Measurements from ENCODE around the gene PHACTR1. TPM values are rescaled to one million over a fixed set of nuclear protein-coding genes. Genes with fewer than 3 reads are reported as not detected.
"Not testable (repeated sequence)": the region's sequence is repeated elsewhere in the genome, so short reads cannot be mapped to it uniquely, and the experiment has no call there.

PHACTR1 gene
- 1.0 and 1.1 TPM in 2 replicates for total RNA-seq

GRCh38 chr6:12716298-12716916 lies at the start of gene PHACTR1:
TSS of gene PHACTR1 (plus strand) at chr6:12716767.
- no peak for DNase-seq (ENCODE audit: low read depth in 2 of 2)

- no peak for DNase-seq (ENCODE audit: low read depth in 2 of 2)
These were observed 49.7 kb upstream of the PHACTR1 start for GRCh38 chr6:12666886-12667285.

DNA sequence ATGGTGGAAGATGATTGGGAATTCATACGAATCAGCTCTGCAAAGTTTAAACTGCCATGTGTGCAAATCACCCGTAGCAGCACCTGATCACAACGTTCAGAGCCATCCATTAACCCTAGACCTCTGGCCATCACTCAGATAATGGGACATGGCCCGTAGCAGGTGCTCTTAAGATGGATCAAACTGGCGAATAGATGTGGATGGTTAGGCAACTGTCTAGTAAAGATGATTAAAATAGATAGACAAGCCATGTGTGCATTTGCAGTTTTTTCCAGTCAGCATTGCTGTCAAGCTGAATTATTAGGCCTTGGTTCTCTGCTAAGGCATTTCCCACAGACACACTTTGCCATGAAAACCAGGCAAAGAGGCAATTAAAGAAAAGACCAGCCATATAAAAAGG lies 40.6 kb upstream of the PHACTR1 start:
- no peak for DNase-seq (ENCODE audit: low read depth in 2 of 2)

GRCh38 chr6:12679341-12679740 lies 37.2 kb upstream of the PHACTR1 start:
- no peak for DNase-seq (ENCODE audit: low read depth in 2 of 2)

GRCh38 chr6:12693122-12693521 lies 23.4 kb upstream of the PHACTR1 start:
- no peak for DNase-seq (ENCODE audit: low read depth in 2 of 2)

DNA sequence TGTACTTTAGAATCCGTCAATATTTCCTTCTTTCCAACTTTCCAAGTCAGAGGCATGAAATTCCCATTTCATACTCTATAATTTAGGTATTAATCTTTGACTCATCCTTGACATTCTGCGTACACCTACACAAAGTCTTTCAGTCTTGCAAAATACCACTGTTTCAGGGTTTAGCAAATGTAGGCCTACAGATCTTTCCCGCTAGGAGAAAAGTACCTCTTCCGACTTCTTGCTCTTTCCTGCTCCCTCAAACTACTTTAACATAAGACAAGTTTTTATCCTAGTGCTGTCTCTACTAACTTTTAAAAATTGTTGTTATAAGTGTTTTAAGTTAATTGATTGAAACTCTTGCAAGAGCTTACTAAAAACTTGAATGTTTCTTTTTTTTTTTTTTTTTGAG lies 18.3 kb upstream of the PHACTR1 start:
- no peak for DNase-seq (ENCODE audit: low read depth in 2 of 2)

GRCh38 chr6:12704946-12705345 lies 11.6 kb upstream of the PHACTR1 start:
- DNase-seq (ENCODE audit: low read depth in 2 of 2): no peak

- no peak for DNase-seq (ENCODE audit: low read depth in 2 of 2)
These were observed 7.5 kb upstream of the PHACTR1 start for GRCh38 chr6:12709116-12709515.

GRCh38 chr6:12709556-12710232 lies 6.9 kb upstream of the PHACTR1 start:
- no peak for DNase-seq (ENCODE audit: low read depth in 2 of 2)

DNA sequence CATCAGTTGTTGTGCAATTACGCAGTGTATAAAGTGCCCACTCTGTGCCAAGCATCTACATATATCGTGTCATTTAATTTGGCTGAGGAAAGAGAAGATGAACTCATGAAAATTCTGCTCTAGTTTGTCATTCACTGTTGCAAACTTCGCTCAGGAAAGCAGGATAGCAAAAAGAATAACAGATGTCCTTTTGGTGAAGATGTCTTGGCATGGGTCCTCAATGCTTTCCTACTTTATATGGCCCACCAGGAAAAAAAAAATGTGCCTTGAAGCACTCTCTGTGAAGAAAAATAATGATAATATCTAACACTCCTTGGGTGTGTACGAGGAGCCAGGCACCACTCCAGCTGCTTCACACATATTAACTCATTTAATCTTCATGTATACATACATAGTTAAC lies 5.6 kb upstream of the PHACTR1 start:
- DNase-seq (ENCODE audit: low read depth in 2 of 2): no peak

- DNase-seq (ENCODE audit: low read depth in 2 of 2): no peak
These were observed 2.5 kb upstream of the PHACTR1 start for GRCh38 chr6:12714022-12714421.

- no peak for DNase-seq (ENCODE audit: low read depth in 2 of 2)
These were observed 1.1 kb upstream of the PHACTR1 start for GRCh38 chr6:12715437-12715836.

- DNase-seq (ENCODE audit: low read depth in 2 of 2): no peak
These were observed 789 bp downstream of the PHACTR1 start for GRCh38 chr6:12717356-12717755.

GRCh38 chr6:12718015-12718414 lies 1.4 kb downstream of the PHACTR1 start:
- DNase-seq (ENCODE audit: low read depth in 2 of 2): peak; percentile 1 to 12

DNA sequence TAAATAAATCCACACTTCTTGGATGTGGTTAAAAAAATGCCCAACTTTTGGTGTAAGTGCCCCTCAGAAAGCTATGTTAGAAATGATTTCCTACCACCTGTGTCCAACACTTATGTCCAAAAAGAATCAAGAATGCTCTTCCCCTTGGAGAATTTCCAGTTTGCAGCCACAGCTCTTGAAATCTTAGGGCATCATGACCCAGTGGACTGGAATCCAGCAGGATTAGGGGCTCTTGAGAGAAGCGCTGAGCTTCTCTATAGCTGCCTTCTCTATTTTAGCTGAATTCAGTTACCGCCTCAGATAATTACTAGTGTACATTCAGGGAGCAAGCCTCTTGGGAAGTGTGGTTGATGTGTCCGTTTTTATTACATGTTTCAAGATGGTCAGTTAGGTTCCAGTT lies 2.5 kb downstream of the PHACTR1 start:
- DNase-seq (ENCODE audit: low read depth in 2 of 2): no peak

GRCh38 chr6:12720310-12720709 lies 3.7 kb downstream of the PHACTR1 start:
- no peak for DNase-seq (ENCODE audit: low read depth in 2 of 2)

GRCh38 chr6:12725263-12725662 lies 8.7 kb downstream of the PHACTR1 start:
- no peak for DNase-seq (ENCODE audit: low read depth in 2 of 2)

- DNase-seq (ENCODE audit: low read depth in 2 of 2): no peak
These were observed 12.9 kb downstream of the PHACTR1 start for GRCh38 chr6:12729467-12729866.

DNA sequence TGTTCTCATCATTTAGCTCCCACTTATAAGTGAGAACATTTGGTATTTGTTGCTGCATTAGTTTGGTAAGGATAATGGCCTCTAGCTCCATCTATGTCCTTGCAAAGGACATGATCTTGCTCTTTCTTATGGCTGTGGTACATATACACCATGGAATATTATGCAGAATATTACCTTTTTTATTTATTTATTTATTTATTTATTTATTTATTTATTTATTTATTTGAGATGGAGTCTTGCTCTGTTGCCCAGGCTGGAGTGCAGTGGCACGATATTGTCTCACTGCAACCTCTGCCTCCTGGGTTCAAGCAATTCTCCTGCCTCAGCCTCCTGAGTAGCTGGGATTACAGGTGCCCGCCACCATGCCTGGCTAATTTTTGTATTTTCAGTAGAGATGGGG lies 14.2 kb downstream of the PHACTR1 start:
- DNase-seq (ENCODE audit: low read depth in 2 of 2): not testable (repeated sequence)

DNA sequence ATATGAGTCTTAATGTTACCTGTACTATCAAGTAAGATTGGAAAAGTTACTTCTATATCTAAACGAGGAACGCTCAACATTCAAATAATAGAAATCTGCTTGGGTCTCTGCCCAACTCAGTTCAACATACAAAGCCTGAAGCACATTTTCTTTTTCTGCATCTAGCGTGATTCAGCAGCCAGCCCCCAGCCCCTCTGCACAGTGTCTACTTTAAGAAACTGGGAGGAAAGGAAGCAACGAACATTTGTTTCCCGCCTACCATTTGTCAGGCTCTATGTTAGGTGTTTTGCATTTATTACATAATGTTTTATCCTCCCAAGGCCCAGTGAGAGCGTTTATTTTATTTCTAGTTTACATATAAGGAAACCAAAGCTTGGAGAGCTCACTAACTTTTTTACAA lies 17.3 kb downstream of the PHACTR1 start:
- DNase-seq (ENCODE audit: low read depth in 2 of 2): no peak

- DNase-seq (ENCODE audit: low read depth in 2 of 2): no peak
These were observed 19.2 kb downstream of the PHACTR1 start for GRCh38 chr6:12735786-12736185.

DNA sequence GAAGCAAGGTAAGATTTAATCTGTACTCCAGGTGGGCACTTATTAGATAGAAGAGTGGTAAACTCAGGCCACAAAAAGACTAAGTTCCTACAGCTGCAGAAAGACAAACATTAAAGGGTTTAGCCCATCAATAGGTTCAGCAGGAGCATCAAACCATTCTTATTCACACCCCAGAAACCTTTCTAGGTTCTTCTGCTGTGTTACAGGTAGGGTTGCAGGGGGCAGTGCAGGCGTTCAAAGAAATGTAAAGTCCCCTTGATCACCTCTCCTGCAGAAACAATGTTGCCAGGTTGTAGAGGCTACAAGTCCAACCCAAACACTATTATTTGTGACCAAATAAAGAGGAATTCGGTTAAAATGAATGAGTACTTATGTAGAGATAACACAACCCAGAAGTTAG lies 31.8 kb downstream of the PHACTR1 start:
- no peak for DNase-seq (ENCODE audit: low read depth in 2 of 2)

DNA sequence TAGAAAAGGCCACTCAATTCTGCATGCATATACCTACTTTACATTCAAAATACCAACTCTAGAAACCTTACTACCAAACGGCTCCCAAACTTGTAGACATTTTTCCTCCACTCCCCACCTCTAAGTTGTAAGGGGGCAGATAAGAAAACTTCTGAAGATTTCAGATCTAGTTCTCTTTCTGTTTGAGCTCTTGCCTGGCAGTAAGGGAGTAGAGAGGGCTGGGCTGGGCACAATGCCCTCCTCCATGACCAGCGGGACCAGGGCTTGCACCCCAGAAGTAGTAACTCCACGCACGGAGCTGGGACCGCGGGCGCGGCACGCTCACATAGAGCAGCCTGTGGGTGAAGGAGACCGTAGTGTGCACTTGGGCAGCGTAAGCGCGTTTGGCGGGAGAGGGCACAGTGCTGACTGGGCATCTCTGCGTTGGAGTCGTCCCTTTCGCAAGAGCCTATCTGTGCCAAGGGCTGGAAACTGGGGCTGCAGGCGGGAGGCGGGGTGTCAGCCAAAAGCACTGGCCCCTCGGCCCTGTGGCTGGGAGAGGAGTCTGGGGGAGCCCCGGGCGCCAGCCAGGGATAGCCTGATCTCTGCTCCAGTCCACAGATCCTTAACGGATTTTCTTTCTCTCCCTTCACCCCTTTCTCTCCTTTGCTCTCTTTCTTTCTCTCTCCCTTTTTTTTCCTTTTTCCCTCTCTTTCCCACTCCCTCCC lies 32.4 kb downstream of the PHACTR1 start:
- no peak for DNase-seq (ENCODE audit: low read depth in 2 of 2)

Measured in dermis microvascular lymphatic vessel endothelial cell (primary cell).